Suppressor macrophage treated with lipopolysaccharide for 1 hour (primary cell): Measurements from ENCODE around the gene DMRTB1.

Source experiments
- DNase-seq, 3 donors: peaks; one replicate each; pipeline ENCODE4 v3.0.0-alpha.2; 2020 to 2022

DMRTB1 gene

DNA sequence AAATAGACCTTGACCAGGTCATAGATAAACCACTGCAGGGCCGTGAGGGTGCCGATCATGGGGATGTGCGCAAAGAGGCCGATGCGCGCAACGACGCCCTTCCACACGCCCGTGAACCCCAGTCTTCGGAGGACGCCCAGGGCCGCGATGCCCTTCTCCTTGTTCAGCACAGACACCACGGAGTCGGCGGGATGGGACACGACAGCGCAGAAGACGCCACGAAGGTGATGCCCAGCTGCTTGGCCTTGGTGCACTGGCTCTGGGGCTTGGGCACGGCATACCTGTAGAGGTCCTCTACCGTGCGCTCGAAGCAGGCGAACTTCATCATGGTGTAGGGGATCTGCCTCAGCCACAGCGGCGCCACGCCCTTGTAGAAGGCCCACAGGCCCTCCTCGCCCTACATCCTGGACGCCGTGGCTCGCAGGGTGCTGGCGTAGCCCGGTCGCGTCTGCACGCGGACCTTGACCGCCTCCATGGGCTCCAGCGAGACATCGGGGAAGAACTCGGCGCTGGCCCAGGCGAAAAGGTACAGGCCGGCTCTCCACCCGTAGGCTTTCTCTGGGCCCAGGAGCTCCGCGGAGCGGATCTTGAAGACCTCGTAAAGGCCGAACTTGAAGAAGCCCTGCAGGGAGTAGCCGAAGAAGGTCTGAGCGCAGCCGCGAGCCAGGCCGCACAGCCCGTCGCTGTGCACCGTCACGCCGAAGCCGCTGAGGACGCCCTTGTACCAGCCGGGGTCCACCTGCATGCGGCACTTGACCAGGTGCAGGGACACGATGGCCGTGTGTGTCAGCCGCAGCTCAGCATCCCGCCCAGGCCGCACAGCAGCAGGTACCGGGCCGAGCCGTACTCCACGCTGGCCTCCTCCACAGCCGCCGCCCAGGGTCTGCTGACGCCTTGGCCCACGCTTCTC lies 20.5 kb upstream of the DMRTB1 start:
- no peak for DNase-seq

- no peak for DNase-seq
These were observed 19.6 kb upstream of the DMRTB1 start for GRCh38 chr1:53439337-53440207.

- DNase-seq = no peak
These were observed 18.6 kb upstream of the DMRTB1 start for GRCh38 chr1:53440633-53441032.

DNA sequence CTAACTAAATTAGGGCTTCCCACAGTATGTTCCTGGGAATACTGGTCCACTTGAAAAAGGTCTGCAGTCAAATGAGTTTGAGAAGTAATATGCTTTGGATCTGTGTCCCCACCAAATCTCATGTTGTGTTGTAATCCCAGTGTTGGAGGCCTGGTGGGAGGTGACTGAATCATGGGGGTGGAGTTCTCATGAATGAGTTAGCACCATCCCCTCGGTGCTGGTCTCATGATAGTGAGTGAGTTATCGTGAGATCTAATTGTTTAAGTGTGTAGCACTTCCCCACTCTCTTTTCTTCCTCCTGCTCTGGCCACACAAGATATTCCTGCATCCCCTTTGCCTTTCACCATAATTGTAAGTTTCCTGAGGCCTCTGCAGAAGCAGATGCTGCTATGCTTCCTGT lies 16.9 kb upstream of the DMRTB1 start:
- peak; percentile 74 to 78 (median 78) for DNase-seq

DNA sequence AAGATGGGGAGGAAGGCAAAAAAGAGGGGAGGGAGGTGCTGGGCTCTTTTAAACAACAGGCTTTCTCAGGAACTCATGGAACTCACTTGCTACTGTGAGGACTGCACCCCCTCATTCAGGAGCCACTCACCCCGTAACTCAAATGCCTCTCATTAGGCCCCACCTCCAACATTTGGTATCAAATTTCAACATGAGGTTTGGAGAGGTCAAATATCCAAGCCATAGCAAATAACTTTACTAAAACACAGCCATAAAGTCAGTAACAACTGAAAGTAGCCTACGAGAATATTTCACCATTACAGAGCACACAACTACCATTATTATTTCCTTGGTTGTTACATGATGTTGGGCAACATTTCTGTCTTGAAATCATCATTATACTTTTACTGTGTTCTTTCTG lies 13.1 kb upstream of the DMRTB1 start:
- DNase-seq = no peak

DNA sequence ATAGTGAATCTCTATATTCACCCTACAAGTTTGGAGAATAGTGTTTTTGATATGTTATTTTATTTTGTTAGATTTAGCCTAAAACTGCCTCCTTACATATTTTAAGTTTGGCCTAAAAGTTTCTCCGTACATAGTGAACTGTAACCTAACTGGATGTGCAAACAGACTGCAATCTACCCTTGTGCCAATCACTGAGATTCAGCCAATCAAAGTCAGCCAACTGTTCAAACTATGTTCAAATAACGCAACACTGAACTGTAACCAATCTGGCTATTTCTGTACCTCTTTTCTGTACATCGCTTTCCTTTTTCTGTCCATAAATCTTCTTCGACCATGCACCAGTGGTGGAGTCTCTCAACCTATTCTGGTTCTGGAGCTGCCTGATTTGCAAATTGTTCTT lies 11.8 kb upstream of the DMRTB1 start:
- DNase-seq = no peak

- no peak for DNase-seq
These were observed 10.9 kb upstream of the DMRTB1 start for GRCh38 chr1:53448241-53448841.

DNA sequence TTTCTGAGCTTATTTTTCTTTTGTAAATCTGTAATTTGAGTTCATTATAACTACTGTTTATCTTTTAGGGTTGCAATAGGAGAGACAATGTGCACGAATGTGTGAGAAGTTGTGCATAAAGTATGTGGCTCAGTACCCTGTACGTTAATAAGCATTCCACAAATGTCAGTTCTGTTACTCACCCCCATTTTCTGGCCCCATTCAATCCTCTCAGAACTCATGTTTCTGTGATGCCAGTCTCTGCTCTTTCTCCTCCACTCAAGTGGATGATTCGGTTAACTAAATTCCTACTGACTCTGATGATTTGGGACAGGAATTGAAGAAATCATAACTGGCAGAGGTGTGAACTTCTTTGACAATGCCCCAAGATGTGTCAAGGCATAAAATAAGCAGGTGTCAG lies 10.2 kb upstream of the DMRTB1 start:
- DNase-seq = no peak

GRCh38 chr1:53449693-53450092 lies 9.5 kb upstream of the DMRTB1 start:
- DNase-seq = no peak

DNA sequence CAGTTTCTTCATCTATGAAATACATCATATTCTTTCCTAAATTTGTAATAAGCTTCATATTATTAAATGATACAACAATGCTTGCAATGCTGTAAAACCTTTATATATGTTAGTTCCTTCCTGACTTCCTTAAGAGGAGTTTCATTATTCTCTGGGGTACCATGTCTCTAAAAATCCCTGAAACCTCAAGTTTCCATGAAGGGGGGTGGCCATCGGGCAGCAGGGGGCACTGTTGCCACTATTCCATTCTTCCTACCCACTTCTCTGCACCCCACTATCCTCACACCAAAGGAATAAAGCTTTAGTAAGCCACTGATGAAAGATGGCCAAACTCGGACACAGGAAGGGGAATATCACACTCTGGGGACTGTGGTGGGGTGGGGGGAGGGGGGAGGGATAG lies 9.0 kb upstream of the DMRTB1 start:
- DNase-seq = peak in 2 of 3 donors; percentile 16 to 48

DNA sequence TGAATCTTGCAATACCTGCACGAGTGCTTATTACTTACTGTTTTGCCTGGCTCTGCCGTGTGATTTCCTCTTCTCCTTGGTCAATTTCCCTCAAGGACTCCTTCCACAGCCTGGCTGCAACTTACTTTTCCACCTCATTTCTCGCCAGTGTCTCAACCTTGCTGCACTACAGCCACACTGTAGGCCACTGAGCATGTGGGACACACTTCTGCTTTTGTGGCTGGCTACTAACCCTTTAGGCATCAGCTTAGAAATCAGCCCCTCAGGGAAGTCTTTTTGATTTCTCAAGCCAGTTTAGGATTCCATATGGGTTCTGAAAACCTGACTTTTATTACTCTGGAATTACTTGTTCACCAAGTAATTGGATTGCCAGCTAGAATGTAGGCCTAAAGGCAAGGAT lies 5.2 kb upstream of the DMRTB1 start:
- DNase-seq = peak; percentile 21 to 37 (median 22)

DNA sequence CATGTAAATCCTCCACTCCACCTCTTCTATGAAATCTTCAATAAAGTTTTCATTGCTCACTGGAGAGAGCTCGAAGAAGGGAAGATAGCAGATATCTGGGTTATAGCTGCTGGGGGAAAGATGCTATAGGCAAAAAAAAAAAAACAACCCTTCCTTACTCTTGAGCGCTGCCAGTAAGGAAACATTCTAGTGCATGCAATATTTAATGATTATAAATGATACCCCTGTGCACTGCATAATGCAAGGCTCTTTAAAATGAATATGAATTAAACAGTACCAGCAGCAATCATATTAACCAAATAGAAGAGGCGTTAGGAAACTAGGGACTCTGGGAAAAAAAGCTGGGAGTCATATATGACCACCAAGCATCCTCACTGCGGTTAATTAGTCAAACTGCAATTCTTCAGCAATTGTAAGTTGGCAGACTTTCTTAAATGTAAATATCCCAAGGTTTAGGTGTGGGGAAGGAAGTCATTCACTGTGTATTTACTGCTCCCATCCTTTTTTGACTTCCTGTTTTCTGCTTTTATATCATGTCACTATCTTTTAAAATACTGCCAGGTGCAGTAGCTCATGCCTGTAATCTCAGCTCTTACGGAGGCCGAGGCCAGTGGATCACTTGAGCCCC lies 3.7 kb upstream of the DMRTB1 start:
- no peak for DNase-seq

- DNase-seq = no peak
These were observed 565 bp upstream of the DMRTB1 start for GRCh38 chr1:53458634-53459033.

DNA sequence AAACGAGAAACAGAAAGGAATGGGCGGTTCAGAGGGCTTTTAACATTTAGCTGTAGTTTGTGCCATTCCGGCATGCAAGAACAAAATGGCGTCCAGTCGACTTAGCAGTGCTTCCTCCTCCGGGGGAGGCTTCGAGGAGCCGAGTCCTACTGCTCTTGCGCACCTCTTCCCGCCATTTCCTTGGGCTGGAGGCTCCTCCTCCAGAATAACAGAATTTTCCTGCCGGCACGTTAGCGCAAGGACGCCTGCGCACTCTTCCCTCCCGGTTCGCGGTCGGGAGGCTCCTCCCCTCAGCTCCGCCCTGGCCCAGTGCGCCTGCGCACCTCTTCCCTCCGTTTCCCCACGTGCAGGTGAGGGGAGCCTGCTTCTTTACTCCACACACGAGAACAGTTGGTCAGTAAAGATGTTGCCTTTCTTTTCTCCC lies 1.0 kb downstream of the DMRTB1 start:
- DNase-seq = no peak

GRCh38 chr1:53460666-53461322 lies 1.6 kb downstream of the DMRTB1 start:
- DNase-seq = no peak

DNA sequence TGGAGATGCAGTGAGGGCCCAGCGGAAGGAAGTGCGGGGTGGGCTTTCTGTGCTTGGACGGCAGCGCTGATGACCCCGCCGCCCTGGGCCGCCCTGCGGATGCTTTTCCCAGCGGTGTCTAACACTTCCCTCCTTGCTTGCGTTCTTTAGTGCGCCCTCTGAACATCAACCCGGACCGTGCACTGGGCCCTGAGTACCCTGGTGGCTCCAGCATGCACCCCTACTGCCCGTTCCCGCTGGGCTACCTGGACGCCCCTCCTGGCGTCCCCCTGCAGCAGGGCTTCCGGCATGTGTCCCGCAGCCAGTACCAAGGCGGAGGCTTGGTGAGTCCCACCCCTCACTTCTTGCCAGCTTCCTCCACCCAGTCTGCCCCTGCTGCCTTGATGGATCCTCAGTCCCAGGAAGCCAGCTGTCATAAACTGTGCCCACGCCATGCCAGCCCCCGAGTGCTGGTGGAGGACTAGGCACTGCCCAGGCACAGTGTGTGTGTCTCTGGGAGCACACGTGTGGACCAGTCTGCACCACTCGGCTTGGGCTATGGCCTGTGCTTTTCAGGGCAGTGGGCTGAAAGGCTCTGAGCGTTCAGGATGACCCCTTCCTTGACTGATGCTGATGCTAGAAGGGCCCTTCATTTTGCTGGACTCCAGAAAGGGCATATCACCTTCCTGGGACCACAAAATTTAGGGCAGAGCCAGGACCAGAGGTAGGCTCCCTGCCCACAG lies 2.3 kb downstream of the DMRTB1 start:
- no peak for DNase-seq

DNA sequence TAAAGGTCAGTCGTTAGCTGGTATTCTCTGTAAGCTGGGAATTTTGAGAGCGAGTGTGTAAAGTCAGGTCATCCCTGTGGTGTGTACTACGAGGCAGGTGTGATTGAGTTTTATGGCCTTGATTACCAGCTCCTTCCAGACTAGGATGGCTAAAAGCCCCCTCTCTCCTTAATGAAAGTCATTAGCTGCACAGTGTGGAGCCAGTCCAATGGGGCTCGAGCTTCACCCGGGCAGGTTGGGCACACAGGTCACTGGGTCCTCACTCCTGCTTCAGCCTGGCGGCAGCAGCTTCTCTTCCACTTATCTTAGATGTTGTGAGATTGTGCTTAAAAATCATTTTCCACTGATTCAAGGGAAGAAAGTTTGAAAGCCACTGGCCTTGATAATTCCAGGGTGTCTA lies 3.0 kb downstream of the DMRTB1 start:
- no peak for DNase-seq

DNA sequence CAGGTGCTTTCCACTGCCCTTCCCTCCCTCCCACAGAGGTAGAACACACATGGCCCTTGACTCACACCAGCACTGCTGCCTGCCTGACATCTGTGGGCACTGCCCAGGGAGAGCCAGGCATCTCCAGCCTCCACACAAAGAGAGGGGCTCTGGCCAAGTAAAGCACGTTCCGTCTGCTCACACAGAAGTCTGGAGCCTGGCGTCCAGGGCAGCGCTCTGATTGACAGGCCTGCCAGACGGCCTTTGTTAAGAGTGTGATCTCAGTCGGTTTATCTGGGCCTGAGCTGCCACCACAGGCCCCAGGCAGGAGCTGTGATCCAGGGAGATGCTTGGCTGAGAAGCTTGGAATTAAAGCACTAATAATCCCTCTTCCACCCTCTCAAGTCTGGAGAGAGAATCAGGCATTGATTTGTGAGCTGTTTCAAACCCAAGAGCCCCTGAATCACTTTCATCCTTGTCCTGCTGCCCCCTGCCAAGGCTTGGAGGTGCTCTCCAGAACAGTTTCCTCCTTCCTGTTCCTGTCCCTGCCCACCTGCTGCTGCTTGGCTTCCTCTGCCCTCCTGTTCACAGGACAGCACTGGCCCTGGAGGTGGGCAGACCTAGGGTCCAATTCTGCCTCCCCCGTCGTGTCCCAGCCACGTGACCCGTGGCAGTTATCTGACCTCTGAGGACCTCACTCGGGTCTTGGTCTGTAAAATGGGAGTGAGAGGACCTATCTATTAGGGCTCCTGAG lies 3.7 kb downstream of the DMRTB1 start:
- no peak for DNase-seq

- DNase-seq = no peak
These were observed 5.0 kb downstream of the DMRTB1 start for GRCh38 chr1:53463961-53464899.
